ENCODE results near the gene MVD. TPM values are rescaled to one million over a fixed set of nuclear protein-coding genes. Genes with fewer than 3 reads are reported as not detected.

Gene MVD
- total RNA-seq, 5 donors from 2014 or later (not counting 1 experiment from before 2014, with no cell fraction given), result 52.3 to 81.4 (median 63.4) TPM

GRCh38 chr16:88635671-88636319 lies 27.1 kb downstream of the MVD start:
- peaks cover 0 to 60% of the 10 kb centered on the region in 2 experiments for H3K27me3 ChIP-seq (replicated peaks in 1 of 2; ENCODE audit: control insufficient read depth in 2 of 2, extremely low read depth in 1 of 2, insufficient read depth in 2 of 2, low read length in 1 of 2)
- no peak for ATAC-seq (replicated peaks in 1 of 4)
- peak overlapping the region in 1 of 2 donors; percentile 65 for H3K27ac Mint-ChIP-seq
- peaks cover 33 to 53% (median 38%) of the 10 kb centered on the region in 3 donors for H3K4me1 Mint-ChIP-seq
- H3K27ac ChIP-seq (ENCODE audit: low read length), result peak overlapping the region; percentile 78
- H3K4me3 Mint-ChIP-seq, result peak overlapping the region; percentile 61 to 74 (median 64)
- no peak for DNase-seq
- POLR2A ChIA-PET, result no interaction called here
- no peak overlapping the region for H3K4me3 ChIP-seq (ENCODE audit: control insufficient read depth in 1 of 2, extremely low read depth in 1 of 2, low read length in 1 of 2)
- no peaks in the 10 kb centered on the region for H3K9me3 ChIP-seq
- H3K27me3 Mint-ChIP-seq, result peaks cover 8 to 17% of the 10 kb centered on the region in 2 donors
- H3K36me3 Mint-ChIP-seq, result peaks cover 8% of the 10 kb centered on the region
- CTCF ChIA-PET, result interaction anchor here in 1 of 2 donors (2.4 kb wide), 1 partner anchor 16 kb away, joined by 23 read pairs; no protein-coding TSS in a partner anchor
- WGBS (ENCODE audit: insufficient coverage), result 91% methylated on average over 9 of the region's 17 CpGs
- H3K9me3 Mint-ChIP-seq, result no peaks in the 10 kb centered on the region
- H3K36me3 ChIP-seq (ENCODE audit: control insufficient read depth in 2 of 2, extremely low read depth in 1 of 2, insufficient read depth in 1 of 2, low read length in 1 of 2), result peaks cover 13% of the 10 kb centered on the region in 2 donors
- H3K4me1 ChIP-seq (ENCODE audit: control insufficient read depth in 1 of 2, extremely low read depth in 1 of 2, insufficient read depth in 2 of 2, low read length in 2 of 2), result peaks cover 18 to 79% of the 10 kb centered on the region in 2 experiments

- ChIA-PET POLR2A (no interaction called here), CTCF (no interaction called here)
- peaks cover 18 to 72% of the 10 kb centered on the region in 2 experiments for H3K4me1 ChIP-seq (ENCODE audit: control insufficient read depth in 1 of 2, extremely low read depth in 1 of 2, insufficient read depth in 2 of 2, low read length in 2 of 2)
- peaks cover 27 to 47% (median 32%) of the 10 kb centered on the region in 3 donors for H3K4me1 Mint-ChIP-seq
- ATAC-seq (replicated peaks in 1 of 4) (no peak), DNase-seq (no peak)
- peaks cover 0 to 53% of the 10 kb centered on the region in 2 experiments for H3K27me3 ChIP-seq (replicated peaks in 1 of 2; ENCODE audit: control insufficient read depth in 2 of 2, extremely low read depth in 1 of 2, insufficient read depth in 2 of 2, low read length in 1 of 2)
- WGBS (ENCODE audit: insufficient coverage), result 53% methylated on average over 20 of the region's 28 CpGs
- H3K4me3 ChIP-seq (ENCODE audit: control insufficient read depth in 1 of 2, extremely low read depth in 1 of 2, low read length in 1 of 2), result peak overlapping the region; percentile 60 to 64
- peak overlapping the region; percentile 78 for H3K27ac ChIP-seq (ENCODE audit: low read length)
- H3K36me3 ChIP-seq (ENCODE audit: control insufficient read depth in 2 of 2, extremely low read depth in 1 of 2, insufficient read depth in 1 of 2, low read length in 1 of 2), result peaks cover 13 to 20% of the 10 kb centered on the region in 2 donors
- H3K36me3 Mint-ChIP-seq, result peaks cover 8% of the 10 kb centered on the region
- H3K9me3 ChIP-seq, result no peaks in the 10 kb centered on the region
- no peaks in the 10 kb centered on the region for H3K9me3 Mint-ChIP-seq
- H3K4me3 Mint-ChIP-seq, result peak overlapping the region; percentile 63 to 76 (median 74)
- H3K27ac Mint-ChIP-seq, result peak overlapping the region in 1 of 2 donors; percentile 69
- H3K27me3 Mint-ChIP-seq, result peaks cover 8 to 14% of the 10 kb centered on the region in 2 donors
These were observed 27.8 kb downstream of the MVD start for GRCh38 chr16:88634994-88635670.

- 3% methylated on average over 71 of the region's 82 CpGs for WGBS (ENCODE audit: insufficient coverage)
- H3K9me3 Mint-ChIP-seq, result no peaks in the 10 kb centered on the region
- ChIA-PET CTCF (no interaction called here), POLR2A (interaction anchor here in 1 of 2 donors (0.7 kb wide), 1 partner anchor 462 kb away, joined by 9 read pairs; no protein-coding TSS in a partner anchor)
- peak overlapping the region in 1 of 2 donors; percentile 19 for H3K27ac Mint-ChIP-seq
- H3K36me3 Mint-ChIP-seq, result peaks cover 12% of the 10 kb centered on the region
- Histone ChIP-seq H3K27me3 (replicated peaks in 1 of 2; ENCODE audit: control insufficient read depth in 2 of 2, extremely low read depth in 1 of 2, insufficient read depth in 2 of 2, low read length in 1 of 2) (peaks cover 0 to 46% of the 10 kb centered on the region in 2 experiments), H3K4me1 (ENCODE audit: control insufficient read depth in 1 of 2, extremely low read depth in 1 of 2, insufficient read depth in 2 of 2, low read length in 2 of 2) (peaks cover 18 to 64% of the 10 kb centered on the region in 2 experiments), H3K36me3 (ENCODE audit: control insufficient read depth in 2 of 2, extremely low read depth in 1 of 2, insufficient read depth in 1 of 2, low read length in 1 of 2) (peaks cover 16 to 27% of the 10 kb centered on the region in 2 donors), H3K9me3 (no peaks in the 10 kb centered on the region), H3K4me3 (ENCODE audit: control insufficient read depth in 1 of 2, extremely low read depth in 1 of 2, low read length in 1 of 2) (peak overlapping the region; percentile 60 to 64), H3K27ac (ENCODE audit: low read length) (peak overlapping the region; percentile 78)
- H3K4me1 Mint-ChIP-seq, result peaks cover 23 to 44% (median 31%) of the 10 kb centered on the region in 3 donors
- ATAC-seq (replicated peaks in 1 of 4), result peak; percentile 34 to 67 (median 64)
- H3K4me3 Mint-ChIP-seq, result peak overlapping the region; percentile 72 to 76 (median 74)
- H3K27me3 Mint-ChIP-seq, result peaks cover 8 to 11% of the 10 kb centered on the region in 2 donors
- peak in 29 of 35 experiments; percentile 31 to 72 (median 48) for DNase-seq
These were observed 28.5 kb downstream of the MVD start for GRCh38 chr16:88634141-88634993.

- POLR2A ChIA-PET, result interaction anchor here in 1 of 2 donors (0.7 kb wide), 1 partner anchor 463 kb away, joined by 9 read pairs; no protein-coding TSS in a partner anchor
- Histone ChIP-seq H3K4me3 (ENCODE audit: control insufficient read depth in 1 of 2, extremely low read depth in 1 of 2, low read length in 1 of 2) (peak overlapping the region; percentile 60 to 64), H3K27ac (ENCODE audit: low read length) (peak overlapping the region; percentile 78), H3K27me3 (replicated peaks in 1 of 2; ENCODE audit: control insufficient read depth in 2 of 2, extremely low read depth in 1 of 2, insufficient read depth in 2 of 2, low read length in 1 of 2) (peaks cover 0 to 39% of the 10 kb centered on the region in 2 experiments), H3K9me3 (no peaks in the 10 kb centered on the region), H3K36me3 (ENCODE audit: control insufficient read depth in 2 of 2, extremely low read depth in 1 of 2, insufficient read depth in 1 of 2, low read length in 1 of 2) (peaks cover 16 to 28% of the 10 kb centered on the region in 2 donors), H3K4me1 (ENCODE audit: control insufficient read depth in 1 of 2, extremely low read depth in 1 of 2, insufficient read depth in 2 of 2, low read length in 2 of 2) (peaks cover 15 to 58% of the 10 kb centered on the region in 2 experiments)
- DNase-seq (peak in 33 of 35 experiments; percentile 35 to 79 (median 51)), ATAC-seq (replicated peaks in 1 of 4) (peak; percentile 42 to 59 (median 48))
- 14% methylated on average over 13 of the region's 23 CpGs for WGBS (ENCODE audit: insufficient coverage)
- peaks cover 8 to 11% of the 10 kb centered on the region in 2 donors for H3K27me3 Mint-ChIP-seq
- H3K36me3 Mint-ChIP-seq, result peaks cover 12% of the 10 kb centered on the region
- peak overlapping the region; percentile 72 to 76 (median 74) for H3K4me3 Mint-ChIP-seq
- H3K4me1 Mint-ChIP-seq, result peaks cover 23 to 42% (median 30%) of the 10 kb centered on the region in 3 donors
- peak overlapping the region; percentile 11 to 71 for H3K27ac Mint-ChIP-seq
- no peaks in the 10 kb centered on the region for H3K9me3 Mint-ChIP-seq
- CTCF ChIA-PET, result interaction anchor here in 1 of 2 donors (0.6 kb wide), 2 partner anchors 31 to 167 kb away, joined by 3 read pairs; no protein-coding TSS in a partner anchor
These were observed 29.2 kb downstream of the MVD start for GRCh38 chr16:88633684-88634140.

- ChIA-PET POLR2A (no interaction called here), CTCF (interaction anchor here (0.6 to 0.7 kb wide), 2 partner anchors 617 to 761 kb away, joined by 4 to 10 read pairs; no protein-coding TSS in a partner anchor)
- Histone ChIP-seq H3K27ac (ENCODE audit: low read length) (no peak overlapping the region), H3K27me3 (replicated peaks in 1 of 2; ENCODE audit: control insufficient read depth in 2 of 2, extremely low read depth in 1 of 2, insufficient read depth in 2 of 2, low read length in 1 of 2) (peaks cover 0 to 28% of the 10 kb centered on the region in 2 experiments), H3K4me3 (ENCODE audit: control insufficient read depth in 1 of 2, extremely low read depth in 1 of 2, low read length in 1 of 2) (no peak overlapping the region), H3K9me3 (no peaks in the 10 kb centered on the region), H3K4me1 (ENCODE audit: control insufficient read depth in 1 of 2, extremely low read depth in 1 of 2, insufficient read depth in 2 of 2, low read length in 2 of 2) (peaks cover 15 to 46% of the 10 kb centered on the region in 2 experiments), H3K36me3 (ENCODE audit: control insufficient read depth in 2 of 2, extremely low read depth in 1 of 2, insufficient read depth in 1 of 2, low read length in 1 of 2) (peaks cover 25 to 39% of the 10 kb centered on the region in 2 donors)
- H3K9me3 Mint-ChIP-seq, result no peaks in the 10 kb centered on the region
- peaks cover 12 to 30% (median 19%) of the 10 kb centered on the region in 3 donors for H3K4me1 Mint-ChIP-seq
- peaks cover 14% of the 10 kb centered on the region for H3K36me3 Mint-ChIP-seq
- no peak for ATAC-seq (replicated peaks in 1 of 4)
- no peak for DNase-seq
- H3K27me3 Mint-ChIP-seq, result peaks cover 4% of the 10 kb centered on the region in 2 donors
- peak overlapping the region in 2 of 3 donors; percentile 24 to 74 for H3K4me3 Mint-ChIP-seq
- peak overlapping the region in 1 of 2 donors; percentile 34 for H3K27ac Mint-ChIP-seq
- WGBS (ENCODE audit: insufficient coverage), result 97% methylated on average over 10 of the region's 11 CpGs
These were observed 30.3 kb downstream of the MVD start for GRCh38 chr16:88632587-88632930.
